ENCODE measurements around the gene PSEN1.

Gene PSEN1

DNA sequence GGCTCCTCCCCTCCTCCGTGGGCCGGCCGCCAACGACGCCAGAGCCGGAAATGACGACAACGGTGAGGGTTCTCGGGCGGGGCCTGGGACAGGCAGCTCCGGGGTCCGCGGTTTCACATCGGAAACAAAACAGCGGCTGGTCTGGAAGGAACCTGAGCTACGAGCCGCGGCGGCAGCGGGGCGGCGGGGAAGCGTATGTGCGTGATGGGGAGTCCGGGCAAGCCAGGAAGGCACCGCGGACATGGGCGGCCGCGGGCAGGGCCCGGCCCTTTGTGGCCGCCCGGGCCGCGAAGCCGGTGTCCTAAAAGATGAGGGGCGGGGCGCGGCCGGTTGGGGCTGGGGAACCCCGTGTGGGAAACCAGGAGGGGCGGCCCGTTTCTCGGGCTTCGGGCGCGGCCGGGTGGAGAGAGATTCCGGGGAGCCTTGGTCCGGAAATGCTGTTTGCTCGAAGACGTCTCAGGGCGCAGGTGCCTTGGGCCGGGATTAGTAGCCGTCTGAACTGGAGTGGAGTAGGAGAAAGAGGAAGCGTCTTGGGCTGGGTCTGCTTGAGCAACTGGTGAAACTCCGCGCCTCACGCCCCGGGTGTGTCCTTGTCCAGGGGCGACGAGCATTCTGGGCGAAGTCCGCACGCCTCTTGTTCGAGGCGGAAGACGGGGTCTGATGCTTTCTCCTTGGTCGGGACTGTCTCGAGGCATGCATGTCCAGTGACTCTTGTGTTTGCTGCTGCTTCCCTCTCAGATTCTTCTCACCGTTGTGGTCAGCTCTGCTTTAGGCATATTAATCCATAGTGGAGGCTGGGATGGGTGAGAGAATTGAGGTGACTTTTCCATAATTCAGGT is at the start of gene PSEN1:
PSEN1 (plus strand) TSS at position 121 of the 839 bp plus-strand sequence. CDS start 11,513 bp downstream, outside the sequence.
- DNase-seq (ENCODE audit: low read depth): peak; percentile 85
- TF ChIP-seq, protein P1, sequence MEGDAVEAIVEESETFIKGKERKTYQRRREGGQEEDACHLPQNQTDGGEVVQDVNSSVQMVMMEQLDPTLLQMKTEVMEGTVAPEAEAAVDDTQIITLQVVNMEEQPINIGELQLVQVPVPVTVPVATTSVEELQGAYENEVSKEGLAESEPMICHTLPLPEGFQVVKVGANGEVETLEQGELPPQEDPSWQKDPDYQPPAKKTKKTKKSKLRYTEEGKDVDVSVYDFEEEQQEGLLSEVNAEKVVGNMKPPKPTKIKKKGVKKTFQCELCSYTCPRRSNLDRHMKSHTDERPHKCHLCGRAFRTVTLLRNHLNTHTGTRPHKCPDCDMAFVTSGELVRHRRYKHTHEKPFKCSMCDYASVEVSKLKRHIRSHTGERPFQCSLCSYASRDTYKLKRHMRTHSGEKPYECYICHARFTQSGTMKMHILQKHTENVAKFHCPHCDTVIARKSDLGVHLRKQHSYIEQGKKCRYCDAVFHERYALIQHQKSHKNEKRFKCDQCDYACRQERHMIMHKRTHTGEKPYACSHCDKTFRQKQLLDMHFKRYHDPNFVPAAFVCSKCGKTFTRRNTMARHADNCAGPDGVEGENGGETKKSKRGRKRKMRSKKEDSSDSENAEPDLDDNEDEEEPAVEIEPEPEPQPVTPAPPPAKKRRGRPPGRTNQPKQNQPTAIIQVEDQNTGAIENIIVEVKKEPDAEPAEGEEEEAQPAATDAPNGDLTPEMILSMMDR (conservative IDR thresholded peaks at IDR 0.05; ENCODE audit: low read length): no peak
- H3K4me3 ChIP-seq (ENCODE audit: low read length): peak within 1 kb of the TSS; percentile 93

- TF ChIP-seq, protein P1 (conservative IDR thresholded peaks at IDR 0.05; ENCODE audit: low read length): no peak
- H3K4me3 ChIP-seq (ENCODE audit: low read length): no peak overlapping the region
- DNase-seq (ENCODE audit: low read depth): no peak
These were observed 45.3 kb upstream of the PSEN1 start for GRCh38 chr14:73091044-73091443.

- TF ChIP-seq, protein P1 (conservative IDR thresholded peaks at IDR 0.05; ENCODE audit: low read length): no peak
- DNase-seq (ENCODE audit: low read depth): no peak
- H3K4me3 ChIP-seq (ENCODE audit: low read length): no peak overlapping the region
These were observed 38.9 kb upstream of the PSEN1 start for GRCh38 chr14:73097421-73097820.

GRCh38 chr14:73100334-73100733 is 36.0 kb upstream of the PSEN1 start:
- TF ChIP-seq, protein P1 (conservative IDR thresholded peaks at IDR 0.05; ENCODE audit: low read length): no peak
- DNase-seq (ENCODE audit: low read depth): no peak
- H3K4me3 ChIP-seq (ENCODE audit: low read length): no peak overlapping the region

DNA sequence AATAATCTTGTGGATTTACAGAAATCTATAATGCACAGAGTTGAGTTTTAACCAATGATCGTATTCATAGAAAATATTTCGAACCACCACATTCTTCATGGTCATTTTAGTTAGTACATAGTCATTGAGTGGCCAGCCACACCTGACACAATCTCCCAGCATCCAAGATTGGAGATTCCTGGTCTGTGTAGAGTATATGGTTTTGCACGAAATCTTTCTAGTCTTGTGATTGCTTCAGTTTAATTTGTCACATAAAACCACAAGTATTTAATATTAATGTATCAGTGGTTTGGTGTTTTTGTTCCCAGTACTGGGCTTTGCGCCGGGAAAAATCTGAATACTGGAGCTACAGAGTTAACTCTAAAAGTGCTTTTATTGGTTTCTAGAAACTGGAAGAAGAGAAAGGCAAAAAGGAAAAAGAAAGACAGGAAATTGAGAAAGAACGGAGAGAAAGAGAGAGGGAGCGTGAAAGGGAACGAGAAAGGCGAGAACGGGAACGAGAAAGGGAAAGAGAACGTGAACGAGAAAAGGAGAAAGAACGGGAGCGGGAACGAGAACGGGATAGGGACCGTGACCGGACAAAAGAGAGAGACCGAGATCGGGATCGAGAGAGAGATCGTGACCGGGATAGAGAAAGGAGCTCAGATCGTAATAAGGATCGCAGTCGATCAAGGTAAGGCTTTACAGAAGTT is 33.4 kb upstream of the PSEN1 start:
- no peak overlapping the region for H3K4me3 ChIP-seq (ENCODE audit: low read length)
- DNase-seq (ENCODE audit: low read depth): no peak
- TF ChIP-seq, protein P1 (conservative IDR thresholded peaks at IDR 0.05; ENCODE audit: low read length): no peak

GRCh38 chr14:73105050-73105449 is 31.3 kb upstream of the PSEN1 start:
- TF ChIP-seq, protein P1 (conservative IDR thresholded peaks at IDR 0.05; ENCODE audit: low read length): no peak
- no peak for DNase-seq (ENCODE audit: low read depth)

More at GRCh38 chr14:73105050-73105449, 31.3 kb upstream of the PSEN1 start:
- H3K4me3 ChIP-seq (ENCODE audit: low read length): no peak overlapping the region
